ENCODE data around the gene CFAP77.

- TF ChIP-seq BRCA1 (IDR thresholded peaks at IDR 0.05; ENCODE audit: low read depth, low read length) = no peak
- TF ChIP-seq TAF1 (IDR thresholded peaks at IDR 0.05; ENCODE audit: low read depth, low read length) = no peak
- TF ChIP-seq CTCF (IDR thresholded peaks at IDR 0.05; ENCODE audit: control extremely low read depth in 1 of 3, insufficient read depth in 1 of 3, low read depth in 1 of 3, low read length in 3 of 3) = no peak
- no peak for TF ChIP-seq SIN3A (conservative IDR thresholded peaks at IDR 0.05 in 1 of 2, IDR thresholded peaks at IDR 0.05 in 1 of 2; ENCODE audit: low read depth in 1 of 2, low read length in 2 of 2)
- TF ChIP-seq POLR2AphosphoS5 (IDR thresholded peaks at IDR 0.05; ENCODE audit: low read depth, low read length) = no peak
Observed at GRCh38 chr9:132590037-132590317, 180.0 kb downstream of the CFAP77 start.

All from H1 (cell line).